GM19035 (cell line): ENCODE measurements around the gene FNDC3B.

ENCODE experiments used
- ATAC-seq: cut with Tn5 transposase; IDR thresholded peaks from one replicate; pipeline ENCODE4 v1.9.1; 2021; ENCODE audit not compliant: unreplicated experiment

Gene FNDC3B

DNA sequence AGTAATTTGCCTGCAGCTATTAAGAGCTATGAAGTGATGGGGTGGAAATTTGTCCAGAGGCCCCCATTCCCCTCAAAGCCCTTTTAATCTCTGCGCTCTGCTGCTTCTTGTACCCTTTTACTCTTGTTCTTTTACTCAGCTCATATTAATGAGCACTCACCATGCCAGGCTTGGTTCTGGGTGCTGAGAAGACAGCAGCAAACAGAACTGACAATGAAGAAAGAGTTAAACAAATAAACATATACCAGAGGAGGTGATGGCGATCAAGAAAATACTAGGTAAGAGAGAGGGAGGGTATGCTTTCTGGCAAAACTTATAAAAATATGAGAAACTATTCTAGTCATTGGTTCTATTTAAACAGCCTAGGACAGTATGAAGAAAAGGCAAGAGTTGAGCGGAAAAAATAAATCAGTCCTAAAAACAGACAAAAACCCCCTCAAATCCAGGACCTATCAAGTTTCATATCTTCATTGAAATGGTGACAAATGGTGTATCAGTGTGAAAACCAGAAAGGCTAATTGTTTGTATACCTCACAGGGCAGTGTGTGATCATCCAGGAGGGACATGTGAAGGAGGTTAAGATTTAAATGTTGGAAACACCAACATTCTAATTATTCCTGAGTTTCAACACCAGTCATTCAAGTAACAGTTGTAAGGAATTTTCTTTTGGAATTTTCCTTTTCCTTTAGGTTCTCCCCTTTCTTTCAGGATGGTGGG lies 144.9 kb downstream of the FNDC3B start:
- no peak for ATAC-seq

GRCh38 chr3:172185907-172186306 lies 146.5 kb downstream of the FNDC3B start:
- no peak for ATAC-seq

DNA sequence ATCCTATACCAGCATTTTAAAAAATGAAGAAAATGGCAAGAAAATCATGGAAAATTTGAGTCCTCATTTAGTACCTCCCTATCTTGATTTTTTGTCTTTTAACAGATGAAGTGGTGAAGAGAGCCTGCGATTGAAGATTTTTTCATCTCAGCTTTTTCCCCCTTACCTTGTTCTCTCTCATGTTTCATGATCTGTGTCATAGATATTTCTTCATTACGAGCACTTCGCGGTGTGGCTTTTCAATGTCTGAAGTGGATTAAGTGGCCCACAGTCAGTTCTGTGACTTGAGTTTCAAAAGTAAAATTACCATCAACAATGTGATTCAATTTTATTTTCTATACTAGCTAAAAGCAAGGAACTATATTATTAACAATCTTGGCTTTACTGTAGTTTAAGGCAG lies 147.2 kb downstream of the FNDC3B start:
- ATAC-seq = no peak

DNA sequence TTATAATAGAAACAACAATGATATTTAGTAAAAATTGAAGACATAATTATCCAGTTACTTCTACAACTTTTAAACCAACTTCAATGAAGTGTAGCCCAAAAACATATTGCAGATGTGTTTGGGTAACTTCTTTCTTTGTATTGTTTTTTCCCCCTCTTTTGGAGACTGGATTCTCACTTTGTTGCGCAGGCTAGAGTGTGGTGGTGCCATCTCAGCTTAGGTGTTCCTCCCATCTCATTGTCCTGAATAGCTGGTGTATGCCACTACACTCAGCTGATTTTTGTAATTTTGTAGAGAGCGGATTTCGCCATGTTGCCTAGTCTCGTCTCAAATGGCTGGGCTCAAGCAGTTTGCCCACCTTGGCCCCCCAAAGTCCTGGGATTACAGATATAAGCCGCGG lies 148.1 kb downstream of the FNDC3B start:
- no peak for ATAC-seq

DNA sequence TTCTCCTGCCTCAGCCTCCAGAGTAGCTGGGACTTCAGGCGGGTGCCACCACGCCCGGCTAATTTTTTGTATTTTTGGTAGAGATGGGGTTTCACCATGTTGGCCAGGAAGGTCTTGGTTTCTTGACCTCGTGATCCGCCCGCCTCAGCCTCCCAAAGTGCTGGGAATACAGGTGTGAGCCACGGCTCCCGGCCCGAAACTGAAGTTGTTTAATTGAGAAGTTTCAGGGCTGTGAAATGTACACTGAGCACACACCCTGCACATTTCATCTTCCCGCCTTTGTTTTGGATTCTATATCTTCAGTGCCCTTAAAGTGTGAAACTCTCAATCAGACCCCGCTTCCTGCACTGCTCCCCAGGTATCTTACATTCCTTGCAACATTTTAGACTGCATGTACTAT lies 149.1 kb downstream of the FNDC3B start:
- ATAC-seq = no peak

DNA sequence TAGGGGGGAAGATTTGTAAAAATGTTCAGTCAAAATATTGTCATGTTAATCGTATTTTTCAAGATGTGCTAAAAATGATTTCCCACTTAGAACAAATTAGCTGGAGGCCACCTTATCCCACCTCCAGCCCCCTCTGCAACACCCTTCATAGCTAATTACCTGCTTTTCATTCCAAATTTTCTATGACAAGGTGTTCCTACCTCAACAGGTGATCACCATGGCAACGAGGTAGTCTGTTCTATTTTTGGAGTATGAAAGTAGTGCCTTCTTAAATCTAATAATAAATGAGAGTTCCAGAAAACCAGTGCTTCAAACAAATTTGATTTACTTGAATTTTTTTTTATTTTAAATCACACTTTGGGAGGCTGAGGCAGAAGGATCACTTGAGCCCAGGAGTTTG lies 149.8 kb downstream of the FNDC3B start:
- ATAC-seq = no peak

DNA sequence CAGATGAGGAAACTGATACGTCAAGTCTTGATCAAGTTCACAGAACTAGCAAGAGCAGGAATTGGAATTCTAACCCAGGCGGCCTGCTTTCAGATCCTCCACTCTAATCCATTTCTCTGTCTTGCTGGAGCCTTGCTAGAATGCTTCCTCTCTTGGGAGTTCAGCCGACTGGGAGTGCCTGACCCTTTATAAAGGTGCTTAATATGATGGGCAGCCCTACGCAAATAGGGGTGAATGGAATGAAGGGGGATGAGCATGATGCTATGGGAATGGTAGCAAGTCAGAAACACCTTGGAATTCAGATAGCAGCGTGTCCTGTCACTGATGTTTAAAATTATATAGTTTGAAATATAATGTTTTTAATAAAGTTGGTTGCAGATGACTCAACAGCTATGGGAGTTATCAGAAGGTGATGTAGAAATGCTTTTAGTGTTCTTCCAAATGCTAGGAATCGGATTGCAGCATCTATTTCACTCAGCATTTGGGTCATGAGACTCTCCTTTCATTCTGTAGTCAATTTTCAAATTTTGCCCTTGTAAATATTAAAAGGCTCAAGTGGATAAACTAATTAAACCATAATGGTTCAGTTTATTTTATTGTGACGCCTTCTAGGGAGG lies 150.7 kb downstream of the FNDC3B start:
- ATAC-seq = no peak

GRCh38 chr3:172190980-172191379 lies 151.6 kb downstream of the FNDC3B start:
- ATAC-seq = no peak

- no peak for ATAC-seq
These were observed 152.3 kb downstream of the FNDC3B start for GRCh38 chr3:172191629-172192028.

DNA sequence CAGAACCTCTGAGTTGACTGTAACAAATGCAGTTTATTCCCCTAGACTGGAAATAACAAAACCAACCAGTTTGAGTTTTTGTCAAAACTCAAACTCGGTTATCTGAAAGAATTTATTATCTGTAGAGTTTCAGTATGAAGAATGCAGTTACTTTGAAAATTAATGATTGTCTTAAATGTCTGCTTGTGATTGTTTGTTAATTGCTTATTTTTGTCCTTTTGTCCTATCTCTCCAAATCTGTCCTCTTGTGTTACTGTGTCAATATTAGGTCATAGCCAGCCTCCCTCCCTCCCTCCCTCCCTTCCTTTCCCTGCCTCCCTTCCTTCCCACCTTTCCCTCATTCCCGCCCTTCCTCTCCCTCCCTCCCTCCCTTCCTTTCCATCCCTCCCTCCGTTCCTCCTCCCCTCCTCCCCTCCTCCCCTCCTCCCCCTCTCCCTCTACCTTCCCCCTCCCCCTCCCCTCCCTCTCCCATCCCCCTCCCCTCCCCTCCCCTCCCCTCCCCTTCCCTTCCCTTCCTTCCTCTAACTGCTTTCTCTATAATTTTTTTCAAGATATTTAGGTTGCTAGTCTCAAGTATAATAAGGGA lies 153.5 kb downstream of the FNDC3B start:
- ATAC-seq = no peak

- ATAC-seq = no peak
These were observed 154.1 kb downstream of the FNDC3B start for GRCh38 chr3:172193436-172193835.

DNA sequence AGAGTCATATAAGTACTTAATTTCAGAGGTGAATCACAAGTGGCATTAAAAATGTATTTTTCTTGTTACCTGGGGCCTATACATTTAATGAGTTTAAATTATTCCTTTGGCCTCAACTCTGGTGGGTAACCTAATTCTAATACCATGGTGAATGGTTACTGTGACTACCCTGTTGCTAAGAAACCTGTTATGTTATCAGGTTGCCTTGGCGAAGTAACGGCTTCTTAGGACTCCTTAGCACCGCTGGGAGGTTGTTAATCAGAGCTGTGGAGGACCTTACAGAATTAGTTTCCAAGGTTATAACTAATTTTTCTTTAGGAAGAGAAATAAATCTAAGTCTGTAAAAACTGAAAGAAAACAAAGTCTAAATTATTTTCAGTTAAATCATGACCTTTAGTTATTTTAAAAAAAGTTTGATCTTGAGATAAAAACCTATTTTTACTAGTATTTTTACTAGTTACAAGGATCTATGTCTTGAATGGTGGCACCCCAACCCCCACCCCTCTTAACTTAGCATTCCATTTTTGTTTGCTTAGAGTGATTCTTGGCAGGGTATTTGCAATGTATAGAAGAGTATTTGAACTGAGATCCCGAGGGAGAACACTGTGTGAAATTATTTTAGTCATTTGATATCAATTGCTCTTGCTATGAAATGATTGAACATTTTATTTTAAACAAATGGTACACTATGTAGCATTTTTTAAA lies 155.5 kb downstream of the FNDC3B start:
- no peak for ATAC-seq

GRCh38 chr3:172195407-172195754 lies 156.0 kb downstream of the FNDC3B start:
- ATAC-seq = no peak

GRCh38 chr3:172197344-172197743 lies 158.0 kb downstream of the FNDC3B start:
- ATAC-seq = no peak

DNA sequence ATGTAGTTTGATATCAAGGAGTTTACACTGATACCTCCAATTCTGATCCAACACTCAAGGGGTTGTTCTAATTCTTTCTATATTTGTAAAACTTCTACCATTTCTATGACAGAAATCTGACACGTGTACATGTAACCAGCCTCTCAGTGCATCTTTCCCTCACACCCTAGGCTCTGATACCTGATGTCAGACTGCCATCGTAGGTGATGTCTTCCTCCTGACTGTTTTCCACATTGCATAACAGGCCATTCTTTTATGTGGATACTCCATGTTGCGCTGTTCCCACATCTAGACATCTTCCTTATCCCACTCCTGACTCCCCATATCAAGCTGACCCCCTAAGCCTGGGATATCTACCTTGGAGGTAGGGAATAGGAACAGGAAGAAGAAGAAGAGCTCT lies 159.1 kb downstream of the FNDC3B start:
- no peak for ATAC-seq

DNA sequence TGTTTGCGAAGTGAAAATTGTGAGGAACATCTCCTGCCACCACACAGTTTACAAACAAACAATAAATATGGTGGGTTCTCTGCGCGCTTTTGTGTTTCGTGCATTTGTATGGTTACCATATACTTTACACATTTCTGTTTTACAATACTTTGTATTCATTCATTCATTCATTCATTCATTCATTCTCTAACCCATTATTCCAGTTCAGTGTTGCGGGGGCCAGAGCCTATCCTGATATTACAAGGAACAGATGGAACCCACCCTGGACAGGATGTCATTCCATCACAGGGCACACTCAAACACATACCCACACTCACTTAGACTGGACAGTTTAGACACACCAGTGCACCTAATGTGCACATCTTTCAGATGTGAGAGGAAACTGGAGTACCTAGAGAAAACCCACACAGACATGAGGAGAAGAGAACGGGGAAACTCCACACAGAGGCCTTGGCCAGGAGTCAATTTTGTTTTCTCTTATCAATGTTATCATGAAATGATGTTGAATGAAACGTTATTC lies 160.5 kb downstream of the FNDC3B start:
- ATAC-seq = no peak

- ATAC-seq = no peak
These were observed 161.9 kb downstream of the FNDC3B start for GRCh38 chr3:172201136-172201869.

DNA sequence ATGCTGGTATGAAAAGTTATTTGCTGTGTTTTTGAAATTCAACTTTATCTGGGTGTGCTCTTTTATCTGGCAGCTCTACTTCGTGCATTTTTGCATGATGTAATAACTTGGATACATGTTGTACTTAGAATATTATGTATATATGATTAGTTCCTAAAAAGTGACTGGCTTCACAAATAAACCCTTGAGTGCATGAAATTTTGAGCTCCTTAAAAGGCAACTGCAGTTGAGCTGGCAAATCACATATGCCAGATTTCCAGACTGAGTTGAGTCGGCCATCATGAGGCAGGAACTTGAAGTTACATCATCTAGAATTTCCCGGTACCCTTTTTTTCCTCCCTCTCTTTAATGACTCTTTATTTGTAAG lies 162.5 kb downstream of the FNDC3B start:
- no peak for ATAC-seq

- no peak for ATAC-seq
These were observed 163.4 kb downstream of the FNDC3B start for GRCh38 chr3:172202797-172203196.

GRCh38 chr3:172203522-172204258 lies 164.3 kb downstream of the FNDC3B start:
- ATAC-seq = no peak
